Karpas-422 (cell line): Measurements from ENCODE around the gene ETAA1. TPM values are rescaled to one million over a fixed set of nuclear protein-coding genes. Genes with fewer than 3 reads are reported as not detected.

Experiments used
- DNase-seq: peaks from one replicate; pipeline ENCODE4 v3.0.0-alpha.2; 2015
- H2AFZ ChIP-seq: fragments of 200-600 bp; sonication (generic); 2 replicates; pipeline ENCODE4 v1.6.1; 2014; ENCODE audit warnings: antibody characterized with exemption, low read length, mixed read lengths
- H3K27ac ChIP-seq: fragments of 200-600 bp; sonication (generic); 2 replicates; pipeline ENCODE4 v1.5.1; 2014; ENCODE audit warnings: mild to moderate bottlenecking, low read length, moderate library complexity
- H3K27me3 ChIP-seq: fragments of 200-600 bp; sonication (generic); 2 replicates; pipeline ENCODE4 v1.6.1; 2014; ENCODE audit warnings: low read length, mixed read lengths
- H3K36me3 ChIP-seq: fragments of 200-600 bp; sonication (generic); 2 replicates; pipeline ENCODE4 v1.6.1; 2014; ENCODE audit warnings: low read length, mixed read lengths; ENCODE audit not compliant: insufficient read depth
- H3K4me1 ChIP-seq: fragments of 200-600 bp; sonication (generic); 2 replicates; pipeline ENCODE4 v1.6.1; 2014; ENCODE audit warnings: mild to moderate bottlenecking, low read length, mixed read lengths
- H3K4me2 ChIP-seq: fragments of 200-600 bp; sonication (generic); 2 replicates; pipeline ENCODE4 v1.6.1; 2014; ENCODE audit warnings: low read length, low read depth, mild to moderate bottlenecking; ENCODE audit not compliant: poor library complexity, severe bottlenecking
- H3K4me3 ChIP-seq: fragments of 200-600 bp; sonication (generic); 2 replicates; pipeline ENCODE4 v1.5.1; 2014; ENCODE audit warnings: mild to moderate bottlenecking, antibody characterized with exemption, low read length, mixed read lengths
- H3K79me2 ChIP-seq: fragments of 200-600 bp; sonication (generic); 2 replicates; pipeline ENCODE4 v1.6.1; 2014; ENCODE audit warnings: mild to moderate bottlenecking, low read length, mixed read lengths
- H3K9ac ChIP-seq: fragments of 200-600 bp; sonication (generic); 2 replicates; pipeline ENCODE4 v1.6.0; 2014; ENCODE audit warnings: low read length
- H3K9me2 ChIP-seq: fragments of 200-600 bp; sonication (generic), shearing (Covaris generic); replicated peaks from 2 replicates; pipeline ENCODE4 v1.6.0; 2014; ENCODE audit warnings: mild to moderate bottlenecking, low read length, moderate library complexity; ENCODE audit not compliant: insufficient read depth
- H3K9me3 ChIP-seq: fragments of 300-700, 200-600 bp; sonication (generic); 2 replicates; pipeline ENCODE4 v1.6.1; 2014; ENCODE audit warnings: low read length, mixed read lengths
- H4K20me1 ChIP-seq: fragments of 200-600 bp; sonication (generic); 2 replicates; pipeline ENCODE4 v1.6.1; 2014; ENCODE audit warnings: mild to moderate bottlenecking, antibody characterized with exemption, low read length, low read depth; ENCODE audit not compliant: insufficient read depth
- total RNA-seq: library from RNA; depleted of rRNA; stranded (reverse); fragments of >200 nt; shearing (Covaris generic); gene quantifications from 2 replicates; pipeline ENCODE4 v1.2.3, GENCODE V29; 2014; ENCODE audit warnings: low replicate concordance

Gene ETAA1
- total RNA-seq, 1 experiment from 2014 or later: 38.2 TPM

GRCh38 chr2:67448648-67449047 is 51.5 kb downstream of the ETAA1 start:
- Histone ChIP-seq H3K36me3 (no peaks in the 10 kb centered on the region), H4K20me1 (no peaks in the 10 kb centered on the region), H3K4me1 (no peaks in the 10 kb centered on the region), H3K4me3 (no peak overlapping the region), H3K27me3 (no peaks in the 10 kb centered on the region), H3K4me2 (no peak overlapping the region), H3K9me3 (no peaks in the 10 kb centered on the region), H3K79me2 (no peaks in the 10 kb centered on the region), H3K9ac (no peak overlapping the region), H2AFZ (no peak overlapping the region), H3K9me2 (no peaks in the 10 kb centered on the region), H3K27ac (no peak overlapping the region)
- no peak for DNase-seq

GRCh38 chr2:67451086-67451832 is 54.1 kb downstream of the ETAA1 start:
- no peak overlapping the region for H2AFZ ChIP-seq
- no peak for DNase-seq
- H3K79me2 ChIP-seq: no peaks in the 10 kb centered on the region
- H3K4me3 ChIP-seq: no peak overlapping the region
- H4K20me1 ChIP-seq: no peaks in the 10 kb centered on the region
- H3K9me2 ChIP-seq: no peaks in the 10 kb centered on the region
- H3K9me3 ChIP-seq: no peaks in the 10 kb centered on the region
- H3K27ac ChIP-seq: no peak overlapping the region
- 0 out of 2 replicates have a peak, but pooled peaks cover 2% of the 10 kb centered on the region for H3K4me1 ChIP-seq
- H3K9ac ChIP-seq: no peak overlapping the region
- no peaks in the 10 kb centered on the region for H3K36me3 ChIP-seq
- no peaks in the 10 kb centered on the region for H3K27me3 ChIP-seq
- H3K4me2 ChIP-seq: no peak overlapping the region

- Histone ChIP-seq H3K9me3 (no peaks in the 10 kb centered on the region), H3K9ac (no peak overlapping the region), H4K20me1 (no peaks in the 10 kb centered on the region), H3K9me2 (no peaks in the 10 kb centered on the region), H3K4me2 (no peak overlapping the region), H2AFZ (no peak overlapping the region), H3K36me3 (no peaks in the 10 kb centered on the region), H3K27ac (no peak overlapping the region), H3K27me3 (no peaks in the 10 kb centered on the region), H3K4me1 (0 out of 2 replicates have a peak, but pooled peaks cover 2% of the 10 kb centered on the region), H3K4me3 (no peak overlapping the region), H3K79me2 (no peaks in the 10 kb centered on the region)
- no peak for DNase-seq
Measured at GRCh38 chr2:67453310-67453709, 56.2 kb downstream of the ETAA1 start.

- no peaks in the 10 kb centered on the region for H3K79me2 ChIP-seq
- 0 out of 2 replicates have a peak, but pooled peaks cover 4% of the 10 kb centered on the region for H3K4me1 ChIP-seq
- H3K9me3 ChIP-seq: no peaks in the 10 kb centered on the region
- no peaks in the 10 kb centered on the region for H3K36me3 ChIP-seq
- H3K9ac ChIP-seq: no peak overlapping the region
- H3K27me3 ChIP-seq: no peaks in the 10 kb centered on the region
- H3K9me2 ChIP-seq: no peaks in the 10 kb centered on the region; the same call in 1 of the 2 replicates
- no peak overlapping the region for H3K4me3 ChIP-seq
- H4K20me1 ChIP-seq: no peaks in the 10 kb centered on the region
- H3K4me2 ChIP-seq: no peak overlapping the region
- H3K27ac ChIP-seq: no peak overlapping the region
- H2AFZ ChIP-seq: no peak overlapping the region
- no peak for DNase-seq
Measured at GRCh38 chr2:67455219-67456142, 58.3 kb downstream of the ETAA1 start.

GRCh38 chr2:67456428-67456827 is 59.3 kb downstream of the ETAA1 start:
- H3K4me1 ChIP-seq: 0 out of 2 replicates have a peak, but pooled peaks cover 7% of the 10 kb centered on the region
- no peak overlapping the region for H2AFZ ChIP-seq
- no peak overlapping the region for H3K4me2 ChIP-seq
- no peaks in the 10 kb centered on the region for H3K36me3 ChIP-seq
- no peaks in the 10 kb centered on the region for H3K27me3 ChIP-seq
- H4K20me1 ChIP-seq: no peaks in the 10 kb centered on the region
- no peak for DNase-seq
- H3K79me2 ChIP-seq: no peaks in the 10 kb centered on the region
- no peak overlapping the region for H3K9ac ChIP-seq
- H3K27ac ChIP-seq: no peak overlapping the region
- H3K4me3 ChIP-seq: no peak overlapping the region
- H3K9me2 ChIP-seq: no peaks in the 10 kb centered on the region; the same call in 1 of the 2 replicates
- H3K9me3 ChIP-seq: no peaks in the 10 kb centered on the region

- H2AFZ ChIP-seq: no peak overlapping the region
- H3K4me2 ChIP-seq: no peak overlapping the region
- H3K4me1 ChIP-seq: peaks cover 10% of the 10 kb centered on the region
- no peak overlapping the region for H3K27ac ChIP-seq
- H3K36me3 ChIP-seq: no peaks in the 10 kb centered on the region
- H3K79me2 ChIP-seq: no peaks in the 10 kb centered on the region
- H3K9me3 ChIP-seq: no peaks in the 10 kb centered on the region
- no peak overlapping the region for H3K4me3 ChIP-seq
- no peaks in the 10 kb centered on the region; the same call in 1 of the 2 replicates for H3K9me2 ChIP-seq
- H3K27me3 ChIP-seq: no peaks in the 10 kb centered on the region
- no peaks in the 10 kb centered on the region for H4K20me1 ChIP-seq
- no peak for DNase-seq
- no peak overlapping the region for H3K9ac ChIP-seq
Measured at GRCh38 chr2:67457699-67458098, 60.6 kb downstream of the ETAA1 start.

GRCh38 chr2:67459761-67460160 is 62.6 kb downstream of the ETAA1 start:
- no peaks in the 10 kb centered on the region for H3K27me3 ChIP-seq
- no peak overlapping the region for H3K4me2 ChIP-seq
- H3K9me3 ChIP-seq: no peaks in the 10 kb centered on the region
- no peak overlapping the region for H2AFZ ChIP-seq
- no peaks in the 10 kb centered on the region; the same call in 1 of the 2 replicates for H3K9me2 ChIP-seq
- no peaks in the 10 kb centered on the region for H3K36me3 ChIP-seq
- H3K4me1 ChIP-seq: peaks cover 30% of the 10 kb centered on the region
- no peak overlapping the region for H3K4me3 ChIP-seq
- no peak overlapping the region for H3K27ac ChIP-seq
- DNase-seq: no peak
- no peak overlapping the region for H3K9ac ChIP-seq
- no peaks in the 10 kb centered on the region for H3K79me2 ChIP-seq
- no peaks in the 10 kb centered on the region for H4K20me1 ChIP-seq
